A172 (cell line): ENCODE data around the gene ZNF777. TPM values are rescaled to one million over a fixed set of nuclear protein-coding genes. Genes with fewer than 3 reads are reported as not detected.

Experiments used
- DNase-seq: peaks from one replicate; pipeline ENCODE4 v3.0.0-alpha.2; 2015; ENCODE audit warnings: low spot score
- total RNA-seq: library from RNA; depleted of rRNA; stranded (reverse); fragments of >200 nt; shearing (Covaris generic); gene quantifications from 2 replicates; pipeline ENCODE4 v1.2.3, GENCODE V29; 2014

ZNF777 gene
- total RNA-seq, 1 experiment from 2014 or later = 12.7 TPM

DNA sequence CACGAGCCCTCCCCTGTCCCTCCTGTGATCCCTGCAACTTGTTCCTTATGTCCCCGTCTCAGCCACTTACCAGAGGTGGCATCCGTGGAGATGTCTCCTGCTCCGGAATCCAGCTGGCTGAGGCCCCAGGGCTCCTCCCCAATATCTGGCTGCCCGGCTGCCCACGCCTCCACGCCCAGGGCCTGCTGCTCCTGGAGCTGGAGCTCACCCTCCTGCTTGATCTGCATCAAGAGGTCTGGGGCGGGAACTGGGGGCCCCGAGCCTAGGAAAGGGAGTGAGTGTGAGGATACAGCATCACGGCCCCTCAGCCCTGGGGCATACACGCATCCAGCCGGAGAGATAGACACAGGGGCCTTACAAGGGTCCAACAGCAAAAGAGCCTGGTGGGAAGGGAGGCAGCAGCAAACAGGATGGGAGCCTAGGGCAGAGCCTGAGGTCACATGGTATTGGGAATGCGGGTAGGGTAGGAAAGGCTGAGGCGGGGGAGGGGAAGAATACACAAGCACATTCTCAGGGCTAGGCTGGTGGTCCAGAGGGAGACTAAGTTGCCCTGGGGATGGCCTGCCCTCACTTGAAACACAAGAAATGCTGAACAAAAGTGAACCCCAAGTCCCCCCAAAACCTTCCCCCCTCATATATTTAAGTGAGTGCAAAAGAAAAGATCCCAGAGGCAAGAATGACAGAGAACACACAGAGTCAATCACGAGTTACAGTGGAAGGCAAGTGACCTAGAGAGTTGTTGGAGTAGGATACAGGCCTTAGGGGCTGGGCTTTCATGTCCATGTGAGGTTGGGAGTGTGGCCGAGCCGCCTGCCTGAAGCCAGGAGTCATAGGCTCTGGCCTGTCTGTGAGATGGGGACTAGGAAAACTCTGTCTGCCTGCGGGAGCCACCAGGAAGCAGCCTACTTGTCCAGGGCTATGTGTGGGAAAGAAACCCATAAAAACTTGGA is 16.9 kb upstream of the ZNF777 start:
- DNase-seq = no peak

DNA sequence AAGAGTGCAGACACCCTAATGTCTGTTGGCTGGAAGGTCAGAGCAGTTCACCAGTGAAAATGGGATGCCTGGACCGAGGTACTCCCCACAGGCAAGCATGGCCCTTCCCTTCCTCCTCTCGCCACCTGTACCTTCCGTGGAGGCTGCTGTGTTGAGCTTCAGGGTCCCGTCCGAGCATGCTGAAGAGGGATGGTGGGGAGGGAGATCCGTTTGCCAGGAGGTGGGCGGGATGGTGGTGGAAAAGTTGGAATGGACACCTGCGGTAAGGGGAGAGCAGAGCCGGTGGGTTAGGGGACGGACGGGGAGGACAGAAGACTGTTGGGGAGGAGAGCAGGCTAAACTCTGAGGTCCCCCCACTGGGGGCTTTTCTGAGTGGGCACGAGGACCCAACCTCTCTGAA is 15.9 kb upstream of the ZNF777 start:
- DNase-seq = no peak

- DNase-seq = no peak
Measured at GRCh38 chr7:149475121-149476045, 14.5 kb upstream of the ZNF777 start.

DNA sequence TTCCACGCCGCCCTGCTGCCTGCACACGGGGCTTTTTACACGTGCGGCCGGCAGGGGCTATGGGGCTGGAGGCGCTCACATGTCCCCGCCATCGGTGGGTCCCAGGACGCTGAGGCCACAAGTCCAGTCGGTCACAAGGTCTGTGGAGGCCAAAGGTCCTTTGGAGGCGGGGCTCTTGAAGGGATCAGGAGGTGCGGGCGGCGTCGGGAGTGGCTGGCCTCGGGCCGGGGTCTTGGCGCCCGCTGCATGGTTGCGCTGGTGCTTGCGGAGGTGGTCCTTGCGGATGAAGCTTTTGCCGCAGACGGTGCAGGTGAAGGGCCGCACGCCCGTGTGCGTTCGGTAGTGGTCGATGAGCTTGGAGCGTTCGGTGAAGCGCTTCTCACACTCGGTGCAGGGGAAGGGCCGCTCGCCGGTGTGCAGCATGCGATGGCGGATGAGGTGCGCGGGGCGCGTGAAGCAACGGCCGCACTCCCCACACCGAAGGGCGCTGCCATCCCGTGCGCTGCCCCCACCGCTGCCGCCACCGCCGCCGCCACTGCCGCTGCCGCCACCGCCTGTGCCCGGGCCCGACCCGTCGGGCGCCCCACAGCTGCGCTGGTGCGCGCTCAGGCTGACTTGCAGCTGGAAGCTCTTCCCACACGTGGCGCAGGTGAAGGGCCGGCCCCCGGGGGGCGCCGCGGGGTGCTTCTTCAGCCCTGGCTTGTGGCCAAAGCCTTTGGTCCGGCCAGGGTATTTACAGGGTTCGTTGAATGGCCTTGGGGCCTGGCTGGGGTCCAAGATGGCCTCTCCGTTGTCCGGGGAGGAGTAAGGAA is 13.7 kb upstream of the ZNF777 start:
- no peak for DNase-seq

DNA sequence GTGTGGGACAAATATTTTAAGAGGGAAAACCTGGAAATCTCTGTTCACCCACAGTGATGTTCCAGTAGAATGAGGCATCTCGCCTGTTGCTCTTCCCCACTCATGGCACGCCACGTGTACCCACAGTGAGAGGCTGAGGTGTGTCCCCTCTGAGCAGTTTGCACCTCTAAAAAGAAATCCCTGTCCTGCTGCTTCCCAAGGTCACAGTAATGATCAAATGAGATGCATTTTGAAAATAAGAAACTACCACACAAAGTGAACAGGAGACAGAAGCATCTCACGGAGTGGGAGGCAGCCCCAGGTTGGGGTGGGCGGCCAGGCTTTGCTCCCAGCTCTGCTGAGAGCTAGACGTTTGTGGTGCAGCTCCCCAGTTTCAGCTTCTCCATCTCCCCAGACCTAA is 12.4 kb upstream of the ZNF777 start:
- DNase-seq = no peak

DNA sequence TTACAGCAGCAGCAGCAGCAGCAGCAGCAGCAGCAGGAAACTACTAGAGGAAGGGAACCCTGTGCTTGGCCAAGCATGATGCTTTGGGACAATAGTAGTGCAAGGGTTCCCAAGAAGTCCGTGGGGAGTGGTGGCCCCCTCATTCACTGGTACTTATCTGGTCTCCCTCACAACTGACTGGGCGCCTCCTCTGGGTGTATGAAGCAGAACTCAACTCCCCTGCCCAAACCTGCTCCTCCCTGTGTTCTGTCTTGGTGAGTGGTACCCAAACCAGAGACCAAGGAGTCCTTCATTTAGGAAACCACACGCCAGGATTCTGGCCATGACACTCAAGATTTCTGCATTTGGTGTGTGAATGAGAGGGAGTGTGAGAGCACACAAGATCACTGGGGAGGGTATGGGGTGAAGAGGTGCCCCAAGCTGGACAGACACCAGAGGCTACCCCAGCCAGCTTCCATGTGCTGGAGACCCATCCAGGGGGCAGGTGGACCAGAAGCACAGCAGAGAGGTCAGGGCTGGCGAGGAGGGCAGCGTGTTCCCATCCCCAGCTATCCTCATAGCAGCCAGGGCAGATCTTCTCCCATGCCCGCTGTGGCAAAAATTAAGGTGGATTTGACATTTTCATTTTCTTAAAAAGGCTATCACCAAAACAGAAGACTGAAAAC is 10.6 kb upstream of the ZNF777 start:
- no peak for DNase-seq

DNA sequence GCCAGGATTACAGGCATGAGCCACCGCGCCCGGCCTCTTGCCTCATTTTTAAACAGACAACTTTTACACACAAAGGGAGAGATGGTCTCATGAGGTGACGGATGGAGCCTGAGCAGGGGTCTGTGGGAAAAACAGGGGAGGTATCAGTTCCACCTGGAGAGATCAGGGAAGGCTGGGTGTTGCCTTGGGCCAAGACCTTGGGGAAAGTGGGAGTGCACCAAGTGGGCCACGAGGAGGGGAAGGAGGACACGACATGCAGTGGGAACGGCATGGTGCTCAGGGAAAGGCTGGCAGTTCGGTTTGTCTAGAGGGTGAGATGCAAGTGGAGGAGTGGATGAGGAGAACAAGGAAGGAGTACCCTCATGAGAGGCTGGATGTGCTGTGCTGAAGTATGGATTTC is 8.9 kb upstream of the ZNF777 start:
- no peak for DNase-seq

GRCh38 chr7:149468208-149468607 is 7.3 kb upstream of the ZNF777 start:
- no peak for DNase-seq

DNA sequence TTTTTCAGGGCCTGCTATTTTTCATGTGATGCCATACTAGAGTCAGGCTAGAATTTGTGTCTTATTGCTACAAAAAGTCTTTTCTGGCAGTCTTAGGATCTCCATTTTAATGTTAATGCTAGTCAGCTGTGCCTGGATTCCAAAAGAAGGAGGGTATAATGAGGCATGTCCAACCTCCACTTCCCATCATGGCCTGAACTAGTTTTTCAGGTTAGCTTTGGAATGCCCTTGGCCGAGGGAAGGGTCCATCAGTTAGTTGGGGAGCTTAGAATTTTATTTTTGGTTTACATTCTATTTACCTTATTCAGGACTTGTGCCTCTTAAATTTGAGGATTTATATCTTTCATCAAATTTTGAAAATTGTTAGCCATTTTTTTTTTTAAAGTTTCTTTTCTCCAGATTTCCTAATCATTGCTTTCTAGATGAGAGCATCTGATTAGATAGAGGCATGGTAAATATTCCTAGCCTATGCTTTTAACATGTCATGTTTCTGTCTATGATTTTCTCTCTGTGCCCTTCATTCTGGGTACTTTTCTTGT is 6.5 kb upstream of the ZNF777 start:
- DNase-seq = no peak

DNA sequence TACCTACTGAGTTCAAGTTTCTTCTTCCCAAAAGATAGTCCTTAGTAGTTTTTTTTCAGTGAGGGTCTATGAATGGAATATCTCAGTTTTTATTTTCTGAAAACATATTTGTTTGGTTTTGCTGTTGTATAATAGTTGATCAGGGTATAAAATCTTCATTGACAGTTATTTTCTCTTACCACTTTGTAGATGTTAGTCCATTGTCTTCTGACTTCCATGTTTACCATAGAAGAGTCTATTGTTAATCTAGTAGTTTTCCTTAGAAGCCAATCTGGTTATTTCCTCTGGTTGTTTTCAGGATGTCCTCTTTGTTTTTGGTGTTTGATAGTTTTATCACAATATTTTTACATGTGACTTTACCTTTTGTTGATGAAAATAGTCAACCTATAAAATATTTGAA is 5.5 kb upstream of the ZNF777 start:
- no peak for DNase-seq

DNA sequence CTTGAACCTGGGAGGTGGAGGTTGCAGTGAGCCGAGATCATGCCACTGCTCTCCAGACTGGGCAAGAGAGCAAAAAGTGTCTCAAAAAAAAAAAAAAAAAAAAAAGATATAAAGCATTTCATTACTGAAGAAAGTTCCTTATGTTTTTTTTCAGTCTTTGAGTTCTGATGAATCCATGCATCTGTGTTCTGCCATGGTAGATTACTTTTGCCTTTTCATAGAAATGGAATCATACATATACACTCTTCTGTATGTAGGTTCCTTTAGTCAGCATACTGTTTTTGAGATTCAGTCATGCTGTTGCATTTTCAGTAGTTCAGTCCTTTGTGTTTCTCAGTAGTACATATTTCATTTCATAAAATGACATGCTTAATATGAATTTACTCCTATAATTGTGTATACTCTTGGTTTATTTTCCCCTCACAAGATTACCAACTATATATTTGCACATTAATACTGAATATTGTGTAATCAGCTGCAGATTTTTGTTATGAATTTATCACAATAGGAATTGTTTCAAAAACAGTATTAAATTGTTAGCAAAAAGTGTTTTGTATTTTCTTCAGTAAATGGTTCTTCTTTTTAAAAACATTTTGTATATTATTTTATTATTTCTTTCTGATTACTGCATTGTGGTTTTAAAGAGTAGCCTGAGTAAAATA is 2.8 kb upstream of the ZNF777 start:
- DNase-seq = no peak

- no peak for DNase-seq
Measured at GRCh38 chr7:149462101-149462520, 1.2 kb upstream of the ZNF777 start.

DNA sequence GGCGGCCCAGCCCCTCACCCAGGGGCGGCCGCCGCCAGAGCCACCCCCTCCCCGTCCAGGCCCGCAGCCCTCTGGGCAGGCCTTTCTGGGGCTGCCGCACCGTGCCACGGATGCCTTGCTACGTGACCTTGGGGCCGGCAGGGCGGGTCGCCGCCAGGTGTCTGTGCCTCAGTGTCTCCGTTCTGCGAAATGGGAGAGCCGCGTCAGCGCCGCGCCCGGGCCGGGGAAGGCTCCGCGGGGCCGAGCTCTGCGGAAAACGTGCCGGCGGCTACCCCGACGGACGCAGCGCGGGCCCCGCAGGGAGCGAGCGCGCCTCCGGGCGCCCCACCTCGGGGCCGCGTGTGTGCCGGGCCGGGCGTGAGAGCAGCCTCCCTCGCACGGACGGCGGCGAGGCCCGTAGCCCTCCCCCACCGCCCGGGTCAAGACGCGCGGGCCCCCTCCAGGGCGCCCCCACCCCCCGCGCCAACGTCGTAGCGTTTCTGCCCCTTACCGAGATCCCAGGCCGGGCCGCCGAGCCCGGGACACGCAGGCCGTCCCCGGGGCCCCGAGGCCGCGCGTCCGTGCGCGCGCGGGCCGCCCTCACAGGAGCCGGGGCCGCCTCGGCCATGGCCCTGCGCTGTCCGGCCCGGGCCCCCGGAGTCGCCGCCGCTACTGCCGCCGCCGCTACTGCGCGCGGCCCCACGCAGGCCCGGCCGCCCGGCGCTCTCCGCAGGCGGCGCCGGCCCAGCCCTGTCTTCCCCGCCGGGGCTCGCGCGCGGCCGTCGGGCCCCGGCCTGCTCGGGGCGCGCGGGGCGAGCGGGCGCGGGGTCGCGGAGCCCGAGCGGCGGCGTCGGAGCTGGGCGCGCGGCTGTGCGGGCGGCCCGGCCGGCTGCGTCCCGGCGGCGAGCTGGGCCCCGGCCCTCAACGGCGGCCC is 1.1 kb downstream of the ZNF777 start:
- DNase-seq = no peak

DNA sequence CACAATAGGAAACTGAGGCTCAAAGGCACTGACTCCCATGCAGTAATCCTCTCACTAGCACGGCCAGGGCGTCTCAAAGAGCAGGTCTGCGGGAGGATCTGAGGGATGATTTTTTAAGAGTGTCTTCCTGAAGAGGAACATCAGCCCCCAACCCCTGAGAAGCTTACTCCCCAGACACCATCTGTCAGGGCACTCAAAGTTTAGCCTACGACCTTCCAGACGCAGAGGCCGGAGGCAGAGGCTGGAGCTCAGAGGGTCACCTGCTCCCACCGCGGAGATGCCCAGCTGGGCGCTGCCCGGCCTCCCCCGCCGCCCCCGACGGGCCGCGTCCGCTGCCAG is 1.7 kb downstream of the ZNF777 start:
- DNase-seq = no peak

DNA sequence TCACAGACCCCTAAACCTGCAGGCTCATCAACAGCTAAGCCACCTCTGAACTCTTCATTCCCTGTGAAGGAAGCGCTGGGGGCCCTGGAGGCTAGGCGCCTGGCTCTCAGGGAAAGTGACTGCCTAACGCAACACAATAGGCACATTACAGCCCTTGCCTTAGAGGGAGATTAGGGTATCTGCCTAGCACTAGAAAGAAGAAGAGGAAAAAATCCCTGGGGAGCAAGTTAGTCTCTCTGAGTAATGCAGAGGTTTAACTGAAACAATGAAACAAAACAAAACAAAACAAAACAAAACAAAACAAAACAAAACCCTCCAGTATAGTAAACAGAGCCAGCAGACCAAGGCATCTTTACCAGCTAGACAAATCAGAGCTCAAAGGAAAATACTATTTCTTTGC is 2.6 kb downstream of the ZNF777 start:
- no peak for DNase-seq

- DNase-seq = no peak
Measured at GRCh38 chr7:149457766-149458165, 3.1 kb downstream of the ZNF777 start.

- DNase-seq = no peak
Measured at GRCh38 chr7:149456506-149457421, 4.1 kb downstream of the ZNF777 start.
